Bone marrow (tissue), 2 donors: ENCODE results near the gene STRIP2.
"Not testable (repeated sequence)": the region's sequence is repeated elsewhere in the genome, so short reads cannot be mapped to it uniquely, and the experiment has no call there.

ENCODE experiments used
- DNase-seq, 2 donors: peaks; one replicate each; lab custom pipeline; 2025; lab: John Stamatoyannopoulos, UW

The STRIP2 gene

GRCh38 chr7:129496653-129497052 is 62.4 kb downstream of the STRIP2 start:
- DNase-seq: no peak

DNA sequence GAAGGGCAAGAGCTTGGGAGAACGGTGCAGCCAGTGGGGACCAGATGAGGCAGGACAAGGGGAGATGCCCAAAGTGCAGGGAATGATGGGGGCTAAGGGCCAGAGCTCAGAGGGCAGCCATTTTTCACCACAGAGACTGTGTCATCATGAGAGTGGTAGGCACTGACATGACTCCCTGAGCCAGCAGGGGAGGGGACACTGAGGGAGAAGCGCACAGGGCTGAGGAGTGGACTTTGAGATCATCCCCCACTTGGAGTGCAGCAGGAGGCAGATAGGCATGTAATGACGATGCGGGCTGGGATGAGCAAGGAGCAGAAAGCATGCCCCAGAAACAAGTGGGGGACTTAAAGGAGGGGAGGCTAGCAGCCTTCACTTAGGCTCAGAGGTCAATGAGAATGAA is 62.9 kb downstream of the STRIP2 start:
- DNase-seq: no peak

DNA sequence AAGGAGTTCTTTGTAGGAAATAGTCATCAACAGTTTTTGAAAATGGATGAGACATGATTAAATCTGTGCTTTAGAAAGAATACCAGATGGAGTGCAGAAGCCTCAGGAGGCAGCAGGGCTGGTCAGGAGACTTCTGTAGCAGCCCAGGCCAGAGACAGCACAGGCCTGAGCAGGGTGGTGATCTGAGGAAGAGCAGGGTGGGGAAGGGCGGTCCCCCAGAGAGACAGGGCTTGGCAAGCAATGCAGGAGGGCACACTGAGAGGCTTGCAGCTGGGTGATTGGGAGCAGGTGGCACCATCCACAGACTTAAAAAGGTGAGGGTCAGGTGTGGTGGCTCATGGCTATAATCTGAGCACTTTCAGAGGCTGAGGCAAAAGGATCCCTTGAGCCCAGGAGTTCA is 63.8 kb downstream of the STRIP2 start:
- no peak for DNase-seq

DNA sequence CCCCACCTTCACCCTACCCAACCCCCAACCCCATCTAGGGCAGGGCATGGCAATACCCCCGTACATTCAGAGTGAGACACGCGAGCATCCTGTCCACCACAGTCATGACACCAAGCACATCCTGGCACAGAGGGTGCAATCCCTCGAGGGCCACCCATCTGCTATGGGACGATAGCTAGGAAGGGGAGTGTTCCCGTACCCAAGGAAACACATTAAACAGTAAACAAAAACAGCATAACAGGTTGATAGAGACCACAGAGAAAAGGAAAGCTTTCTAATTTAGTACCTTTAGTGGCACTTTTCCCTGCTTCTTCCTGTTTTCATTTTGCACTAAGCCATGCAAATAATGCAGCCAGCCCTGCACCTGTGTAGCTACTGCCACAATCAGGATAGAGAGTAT is 65.8 kb downstream of the STRIP2 start:
- DNase-seq: no peak

DNA sequence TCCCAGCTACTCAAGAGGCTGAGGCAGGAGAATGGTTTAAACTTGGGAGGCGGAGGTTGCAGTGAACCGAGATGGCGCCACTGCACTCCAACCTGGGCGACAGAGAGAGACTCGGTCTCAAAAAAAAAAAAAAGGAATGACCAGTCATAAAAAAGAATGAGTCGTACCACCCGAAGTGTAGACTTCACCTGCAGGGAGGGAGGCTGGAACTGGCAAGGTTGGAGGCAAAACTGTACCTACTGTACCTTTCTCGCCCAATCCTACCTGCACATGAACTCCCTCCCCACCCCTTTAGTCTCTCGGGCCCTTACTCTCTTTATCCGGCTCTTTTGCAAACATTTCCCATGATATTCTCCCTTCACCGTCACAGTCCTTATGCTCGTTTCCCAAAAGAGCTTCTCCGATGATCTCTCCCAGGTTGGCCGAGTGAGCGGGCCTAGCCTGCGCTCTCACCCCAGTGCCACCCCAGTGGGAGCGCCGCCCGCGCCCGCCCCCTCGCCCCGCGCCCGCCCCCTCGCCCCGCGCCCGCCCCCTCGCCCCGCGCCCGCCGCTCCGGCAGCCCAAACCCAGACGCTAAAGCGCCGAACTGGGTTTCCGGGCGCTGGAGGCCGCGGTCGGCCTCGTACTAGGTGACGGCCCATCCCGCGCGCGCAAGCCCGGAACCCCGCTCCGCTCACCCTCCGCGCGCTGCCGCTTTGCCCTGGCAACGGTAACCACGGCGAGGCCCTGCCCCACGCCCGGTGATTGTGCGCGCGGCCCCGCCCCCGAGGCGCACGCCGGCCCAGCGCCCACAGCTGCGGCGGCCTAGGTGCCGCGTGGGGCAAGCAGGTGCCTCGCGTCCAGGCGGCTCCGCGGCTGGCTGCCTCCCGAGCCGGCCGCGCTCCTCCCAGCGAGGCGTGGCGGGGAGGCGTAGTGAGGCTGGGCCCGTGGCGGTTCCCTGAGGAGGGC is 67.8 kb downstream of the STRIP2 start, which contains the start of gene SMKR1:
TSS of gene SMKR1 (plus strand) at position 772 of the 948 bp plus-strand sequence. CDS start 294 bp downstream, outside the sequence.
- peak; percentile 56 to 59 for DNase-seq

- DNase-seq: no peak
These were observed 68.8 kb downstream of the STRIP2 start for GRCh38 chr7:129502708-129503685.

GRCh38 chr7:129503725-129504124 is 69.5 kb downstream of the STRIP2 start:
- no peak for DNase-seq

DNA sequence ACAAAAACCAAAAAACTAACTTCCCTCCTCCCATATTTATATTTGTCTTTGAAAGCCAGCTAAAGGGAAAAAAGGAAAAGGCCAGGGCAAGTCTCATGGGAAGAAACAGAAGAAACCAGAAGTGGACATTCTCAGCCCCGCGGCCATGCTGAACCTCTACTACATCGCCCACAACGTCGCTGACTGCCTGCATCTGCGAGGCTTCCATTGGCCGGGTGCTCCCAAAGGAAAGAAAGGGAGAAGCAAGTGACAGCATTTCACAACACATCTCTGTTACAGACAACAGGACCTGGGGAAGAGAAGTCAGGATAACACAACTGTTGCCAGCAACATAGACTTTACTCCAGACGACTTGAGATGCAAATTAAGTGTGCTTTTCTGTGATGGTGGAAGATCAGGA is 78.0 kb downstream of the STRIP2 start:
- DNase-seq: no peak

DNA sequence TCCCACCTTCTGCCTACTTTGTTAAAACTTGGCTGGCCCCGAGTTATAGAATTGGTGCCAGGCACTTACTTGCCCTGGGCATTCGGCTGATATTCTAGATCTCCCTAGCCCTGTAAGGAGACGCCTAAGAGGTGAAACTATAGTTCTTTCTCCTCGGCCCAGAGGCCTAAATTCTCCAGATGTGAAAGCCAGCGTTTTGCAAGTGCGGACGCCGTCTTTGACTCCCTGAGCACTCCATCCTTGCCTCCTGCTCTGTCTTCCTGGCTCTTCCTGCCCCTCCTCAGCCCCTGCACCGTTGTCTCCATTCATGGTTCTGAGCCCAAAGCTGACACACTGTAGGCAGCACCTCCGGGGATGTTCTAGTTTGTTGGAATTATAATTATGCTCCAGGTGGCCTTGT is 79.3 kb downstream of the STRIP2 start:
- DNase-seq: no peak

DNA sequence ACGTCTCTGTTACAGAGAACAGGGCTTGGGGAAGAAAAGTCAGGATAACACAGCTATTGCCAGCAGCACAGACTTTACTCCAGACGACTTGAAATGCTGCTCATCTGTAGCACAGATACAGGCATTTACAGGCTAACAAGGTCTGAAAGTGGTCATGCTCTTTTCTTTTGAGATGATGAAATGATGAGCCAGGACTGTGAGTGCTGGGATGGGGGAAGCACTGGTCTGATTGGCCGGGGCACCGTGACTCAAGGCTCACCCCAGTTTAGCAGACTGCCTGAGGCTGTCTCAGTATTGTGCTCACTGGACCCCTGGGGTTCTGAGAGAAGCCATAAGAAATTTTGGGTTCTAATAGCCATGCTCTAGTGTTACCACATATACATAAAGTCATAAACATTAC is 80.5 kb downstream of the STRIP2 start:
- DNase-seq: no peak

DNA sequence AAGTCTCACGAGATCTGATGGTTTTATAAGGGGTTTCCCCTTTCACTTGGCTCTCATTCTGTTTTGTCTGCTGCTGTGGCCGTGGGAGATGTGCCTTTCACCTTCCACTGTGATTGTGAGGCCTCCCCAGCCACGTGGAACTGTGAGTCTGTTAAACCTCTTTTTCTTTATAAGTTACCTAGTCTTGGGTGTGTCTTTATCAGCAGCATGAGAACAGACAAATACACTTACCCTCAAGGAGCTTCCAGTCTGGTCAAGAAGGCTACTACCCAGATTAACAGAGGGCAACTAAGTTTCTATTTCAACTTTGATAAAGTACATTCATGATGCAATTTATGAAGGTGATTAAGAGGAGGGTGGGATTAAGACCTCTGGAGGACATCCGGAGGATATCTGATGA is 81.1 kb downstream of the STRIP2 start:
- DNase-seq: no peak

GRCh38 chr7:129517931-129518330 is 83.7 kb downstream of the STRIP2 start:
- no peak for DNase-seq

GRCh38 chr7:129519464-129519863 is 85.2 kb downstream of the STRIP2 start:
- DNase-seq: no peak

GRCh38 chr7:129522088-129522970 is 88.1 kb downstream of the STRIP2 start:
- no peak for DNase-seq

- no peak for DNase-seq
These were observed 88.7 kb downstream of the STRIP2 start for GRCh38 chr7:129522971-129523340.

DNA sequence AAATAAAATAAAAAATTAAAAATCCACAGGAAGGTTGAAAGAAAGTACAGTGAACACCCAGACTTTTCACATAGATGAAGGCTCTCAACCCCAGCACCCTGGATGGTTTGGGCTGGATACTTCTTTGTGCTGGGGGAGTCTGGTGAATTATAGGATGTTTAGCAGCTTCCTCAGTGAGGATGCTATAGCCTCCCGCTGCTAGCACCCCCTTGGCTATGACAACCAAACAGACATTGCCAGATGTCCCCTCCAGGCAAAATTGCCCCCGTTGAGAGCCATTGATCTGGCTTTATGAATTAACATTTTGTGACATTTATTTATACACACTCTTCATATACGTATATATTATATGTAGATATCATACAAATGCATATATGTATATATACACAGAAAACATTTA is 89.7 kb downstream of the STRIP2 start:
- no peak for DNase-seq

DNA sequence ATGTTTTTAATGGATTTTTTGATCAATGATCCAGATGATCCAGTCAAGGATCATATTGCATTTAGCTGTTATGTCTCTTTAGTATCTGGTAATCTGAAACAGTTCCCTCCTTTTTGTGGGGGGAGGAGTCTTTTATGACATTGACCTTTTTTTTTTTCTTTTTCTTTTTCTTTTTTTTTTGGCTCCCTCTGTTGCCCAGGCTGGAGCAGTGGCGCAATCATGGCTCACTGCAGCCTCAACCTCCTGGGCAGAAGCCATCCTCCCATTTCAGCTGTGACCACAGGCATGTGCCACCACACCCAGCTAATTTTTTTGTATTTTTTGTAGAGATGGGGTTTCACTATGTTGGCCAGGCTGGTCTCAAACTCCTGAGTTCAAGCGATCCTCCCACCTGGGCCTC is 90.2 kb downstream of the STRIP2 start:
- DNase-seq: not testable (repeated sequence)

GRCh38 chr7:129525225-129525862 is 91.1 kb downstream of the STRIP2 start:
- no peak for DNase-seq

- DNase-seq: no peak
These were observed 95.4 kb downstream of the STRIP2 start for GRCh38 chr7:129529643-129530042.

DNA sequence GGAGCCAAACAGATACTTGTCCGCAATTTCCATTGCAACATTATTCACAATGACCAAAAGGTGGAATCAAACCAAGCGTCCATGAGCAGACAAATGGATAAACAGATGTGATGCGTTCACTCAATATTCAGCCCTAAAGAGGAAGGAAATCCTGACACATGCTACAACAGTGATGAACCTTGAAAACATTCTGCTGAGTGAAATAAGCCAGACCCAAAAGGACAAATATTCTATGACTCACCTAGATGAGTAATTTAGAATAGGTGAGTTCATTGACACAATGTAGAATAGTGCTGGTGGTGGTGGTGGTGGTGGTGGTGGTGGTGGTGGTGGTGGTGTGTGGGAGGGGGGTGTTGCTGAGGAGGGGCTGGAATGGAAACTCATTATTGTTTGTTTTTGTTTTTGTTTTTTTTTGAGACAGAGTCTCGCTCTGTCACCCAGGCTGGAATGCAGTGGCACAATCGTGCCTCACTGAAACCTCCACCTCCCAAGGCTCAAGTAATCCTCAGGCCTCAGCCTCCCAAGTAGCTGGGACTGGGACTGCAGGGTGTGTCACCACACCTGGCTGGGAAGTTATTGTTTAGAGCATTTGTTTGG is 96.7 kb downstream of the STRIP2 start:
- peak in 1 of 2 donors; percentile 18 for DNase-seq

DNA sequence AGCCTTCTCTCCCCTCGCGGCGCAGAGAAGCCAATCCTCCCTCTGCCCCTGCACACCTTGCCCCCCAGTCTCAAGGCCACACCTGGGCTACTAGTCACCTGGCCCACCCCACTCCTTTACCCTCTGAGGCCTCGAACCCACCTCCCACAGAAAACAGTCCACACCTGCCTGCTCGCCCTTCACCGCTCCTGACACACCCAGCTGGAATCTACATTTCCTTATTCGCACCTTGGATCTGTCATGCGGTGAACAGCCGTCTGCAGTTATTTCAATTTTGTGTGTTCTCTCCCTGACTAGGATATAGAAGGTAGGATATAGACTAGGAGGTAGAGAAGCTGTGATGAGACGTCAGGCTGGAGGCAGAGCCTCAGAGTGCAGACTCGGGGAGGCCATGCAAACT is 97.5 kb downstream of the STRIP2 start:
- DNase-seq: no peak
